ENCODE data around the gene LYPD3.

Gene LYPD3

GRCh38 chr19:43488179-43488578 lies 22.8 kb upstream of the LYPD3 start:
- Histone ChIP-seq H3K4me2 (ENCODE audit: low read length) (no peak overlapping the region), H2AFZ (ENCODE audit: low read length) (no peak overlapping the region), H3K36me3 (ENCODE audit: insufficient read depth, low read length) (no peaks in the 10 kb centered on the region; the same call in 1 of the 2 replicates), H3K27me3 (ENCODE audit: insufficient read depth, low read length) (no peaks in the 10 kb centered on the region), H3F3A (ENCODE audit: insufficient read depth, low read length) (no peaks in the 10 kb centered on the region), H3K9me2 (ENCODE audit: low read depth, low read length) (no peaks in the 10 kb centered on the region), H3K27ac (ENCODE audit: low read depth, low read length, poor library complexity, severe bottlenecking) (no peak overlapping the region), H3K79me2 (ENCODE audit: insufficient read depth, low read length) (no peaks in the 10 kb centered on the region), H4K20me1 (ENCODE audit: insufficient read depth, low read length) (no peaks in the 10 kb centered on the region), H3K9ac (ENCODE audit: low read length) (no peak overlapping the region), H3K9me3 (ENCODE audit: low read length) (no peaks in the 10 kb centered on the region), H3K4me3 (ENCODE audit: low read depth, low read length, poor library complexity, severe bottlenecking) (no peak overlapping the region), H3K4me1 (ENCODE audit: insufficient read depth, low read length, severe bottlenecking) (no peaks in the 10 kb centered on the region)
- no peak for TF ChIP-seq EZH2 (IDR thresholded peaks at IDR 0.05; ENCODE audit: borderline replicate concordance, low read length)
- no peak for TF ChIP-seq CTCF (IDR thresholded peaks at IDR 0.05; ENCODE audit: low read length)

GRCh38 chr19:43486412-43486811 lies 21.0 kb upstream of the LYPD3 start:
- no peaks in the 10 kb centered on the region; the same call in 1 of the 2 replicates for H3K36me3 ChIP-seq (ENCODE audit: insufficient read depth, low read length)
- H3K9me2 ChIP-seq (ENCODE audit: low read depth, low read length) = no peaks in the 10 kb centered on the region
- H3K4me2 ChIP-seq (ENCODE audit: low read length) = no peak overlapping the region
- no peak overlapping the region for H2AFZ ChIP-seq (ENCODE audit: low read length)
- no peaks in the 10 kb centered on the region for H3K79me2 ChIP-seq (ENCODE audit: insufficient read depth, low read length)
- no peaks in the 10 kb centered on the region for H3K9me3 ChIP-seq (ENCODE audit: low read length)
- no peak overlapping the region for H3K9ac ChIP-seq (ENCODE audit: low read length)
- H3K27me3 ChIP-seq (ENCODE audit: insufficient read depth, low read length) = no peaks in the 10 kb centered on the region
- H3F3A ChIP-seq (ENCODE audit: insufficient read depth, low read length) = no peaks in the 10 kb centered on the region
- no peaks in the 10 kb centered on the region for H3K4me1 ChIP-seq (ENCODE audit: insufficient read depth, low read length, severe bottlenecking)
- H3K27ac ChIP-seq (ENCODE audit: low read depth, low read length, poor library complexity, severe bottlenecking) = no peak overlapping the region
- TF ChIP-seq CTCF (IDR thresholded peaks at IDR 0.05; ENCODE audit: low read length) = no peak
- TF ChIP-seq EZH2 (IDR thresholded peaks at IDR 0.05; ENCODE audit: borderline replicate concordance, low read length) = no peak
- no peak overlapping the region for H3K4me3 ChIP-seq (ENCODE audit: low read depth, low read length, poor library complexity, severe bottlenecking)
- no peaks in the 10 kb centered on the region for H4K20me1 ChIP-seq (ENCODE audit: insufficient read depth, low read length)

GRCh38 chr19:43485951-43486350 lies 20.5 kb upstream of the LYPD3 start:
- no peak overlapping the region for H2AFZ ChIP-seq (ENCODE audit: low read length)
- no peak overlapping the region for H3K4me2 ChIP-seq (ENCODE audit: low read length)
- H3K4me1 ChIP-seq (ENCODE audit: insufficient read depth, low read length, severe bottlenecking) = no peaks in the 10 kb centered on the region
- H3K9me2 ChIP-seq (ENCODE audit: low read depth, low read length) = no peaks in the 10 kb centered on the region
- H3K9me3 ChIP-seq (ENCODE audit: low read length) = no peaks in the 10 kb centered on the region
- TF ChIP-seq CTCF (IDR thresholded peaks at IDR 0.05; ENCODE audit: low read length) (no peak), EZH2 (IDR thresholded peaks at IDR 0.05; ENCODE audit: borderline replicate concordance, low read length) (no peak)
- H3K27me3 ChIP-seq (ENCODE audit: insufficient read depth, low read length) = no peaks in the 10 kb centered on the region
- H3K79me2 ChIP-seq (ENCODE audit: insufficient read depth, low read length) = no peaks in the 10 kb centered on the region
- no peak overlapping the region for H3K27ac ChIP-seq (ENCODE audit: low read depth, low read length, poor library complexity, severe bottlenecking)
- H3K9ac ChIP-seq (ENCODE audit: low read length) = no peak overlapping the region
- H4K20me1 ChIP-seq (ENCODE audit: insufficient read depth, low read length) = no peaks in the 10 kb centered on the region
- H3F3A ChIP-seq (ENCODE audit: insufficient read depth, low read length) = no peaks in the 10 kb centered on the region
- H3K36me3 ChIP-seq (ENCODE audit: insufficient read depth, low read length) = no peaks in the 10 kb centered on the region; the same call in 1 of the 2 replicates
- no peak overlapping the region for H3K4me3 ChIP-seq (ENCODE audit: low read depth, low read length, poor library complexity, severe bottlenecking)

Measured in OCI-LY1 (cell line).